Activated CD8-positive, alpha-beta T cell treated with anti-CD3 and anti-CD28 coated beads for 36 hours (primary cell): ENCODE data around the gene BCAR3. TPM values are rescaled to one million over a fixed set of nuclear protein-coding genes. Genes with fewer than 3 reads are reported as not detected.

ENCODE experiments used
- ATAC-seq: fragments of 200-7000 bp; cut with Tn5 transposase; one replicate; pipeline ENCODE4 v1.10.0; 2021; ENCODE audit warnings: mild to moderate bottlenecking, moderate library complexity
- CTCF ChIA-PET: fragments of 350-600 bp; sonication (Branson Sonifier 250); formaldehyde crosslinking; loops from one replicate; lab custom pipeline; 2021; ENCODE audit warnings: antibody characterized with exemption; lab: Charles Lee
- POLR2A ChIA-PET: fragments of 350-600 bp; sonication (Branson Sonifier 250); formaldehyde crosslinking; loops from one replicate; lab custom pipeline; 2021; ENCODE audit warnings: antibody characterized with exemption; lab: Charles Lee
- DNase-seq: peaks from one replicate; pipeline ENCODE4 v3.0.0-alpha.2; 2020
- H3K27ac Mint-ChIP-seq: one replicate; pipeline ENCODE4 v1.8.0; 2021; ENCODE audit warnings: mild to moderate bottlenecking, mixed read lengths
- H3K27me3 Mint-ChIP-seq: one replicate; pipeline ENCODE4 v1.8.0; 2021; ENCODE audit warnings: mixed read lengths
- H3K36me3 Mint-ChIP-seq: one replicate; pipeline ENCODE4 v1.8.0; 2021; ENCODE audit warnings: low read depth, mixed read lengths
- H3K4me1 Mint-ChIP-seq: one replicate; pipeline ENCODE4 v1.8.0; 2021; ENCODE audit warnings: low read depth, mixed read lengths
- H3K4me3 Mint-ChIP-seq: one replicate; pipeline ENCODE4 v1.8.0; 2021; ENCODE audit warnings: mild to moderate bottlenecking, moderate library complexity, mixed read lengths
- H3K9me3 Mint-ChIP-seq: one replicate; pipeline ENCODE4 v1.8.0; 2021; ENCODE audit warnings: mixed read lengths
- intact Hi-C: fragments of 100-400 bp; cut with micrococcal nuclease; formaldehyde crosslinking; loops from one replicate; pipeline ENCODE4 v1.10.0; 2022
- total RNA-seq, 2 experiments: library from RNA; stranded (reverse); gene quantifications; one replicate each; pipeline ENCODE4 v1.2.3, GENCODE V29; 2021
- TF ChIP-seq, protein P1 (sequence below): fragments of 200-600 bp; IDR thresholded peaks from one replicate; pipeline ENCODE4 v1.8.0; 2022; ENCODE audit warnings: antibody characterized with exemption, mild to moderate bottlenecking

The BCAR3 gene
- total RNA-seq, 2 experiments from 2014 or later, result 0.51 to 0.70 TPM

GRCh38 chr1:93685918-93686317 is 4.3 kb upstream of the BCAR3 start:
- peaks cover 37% of the 10 kb centered on the region for H3K27me3 Mint-ChIP-seq
- no peaks in the 10 kb centered on the region for H3K36me3 Mint-ChIP-seq
- ATAC-seq, result no peak
- ChIA-PET POLR2A (no interaction called here), CTCF (interaction anchor here (1.0 kb wide), 1 partner anchor 49 kb away, joined by 3 read pairs; no protein-coding TSS in a partner anchor)
- TF ChIP-seq, protein P1, sequence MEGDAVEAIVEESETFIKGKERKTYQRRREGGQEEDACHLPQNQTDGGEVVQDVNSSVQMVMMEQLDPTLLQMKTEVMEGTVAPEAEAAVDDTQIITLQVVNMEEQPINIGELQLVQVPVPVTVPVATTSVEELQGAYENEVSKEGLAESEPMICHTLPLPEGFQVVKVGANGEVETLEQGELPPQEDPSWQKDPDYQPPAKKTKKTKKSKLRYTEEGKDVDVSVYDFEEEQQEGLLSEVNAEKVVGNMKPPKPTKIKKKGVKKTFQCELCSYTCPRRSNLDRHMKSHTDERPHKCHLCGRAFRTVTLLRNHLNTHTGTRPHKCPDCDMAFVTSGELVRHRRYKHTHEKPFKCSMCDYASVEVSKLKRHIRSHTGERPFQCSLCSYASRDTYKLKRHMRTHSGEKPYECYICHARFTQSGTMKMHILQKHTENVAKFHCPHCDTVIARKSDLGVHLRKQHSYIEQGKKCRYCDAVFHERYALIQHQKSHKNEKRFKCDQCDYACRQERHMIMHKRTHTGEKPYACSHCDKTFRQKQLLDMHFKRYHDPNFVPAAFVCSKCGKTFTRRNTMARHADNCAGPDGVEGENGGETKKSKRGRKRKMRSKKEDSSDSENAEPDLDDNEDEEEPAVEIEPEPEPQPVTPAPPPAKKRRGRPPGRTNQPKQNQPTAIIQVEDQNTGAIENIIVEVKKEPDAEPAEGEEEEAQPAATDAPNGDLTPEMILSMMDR, result no peak
- intact Hi-C loops, result no loop called here
- no peak for DNase-seq
- H3K4me3 Mint-ChIP-seq, result no peak overlapping the region
- no peaks in the 10 kb centered on the region for H3K9me3 Mint-ChIP-seq
- peaks cover 4% of the 10 kb centered on the region for H3K4me1 Mint-ChIP-seq
- no peak overlapping the region for H3K27ac Mint-ChIP-seq

DNA sequence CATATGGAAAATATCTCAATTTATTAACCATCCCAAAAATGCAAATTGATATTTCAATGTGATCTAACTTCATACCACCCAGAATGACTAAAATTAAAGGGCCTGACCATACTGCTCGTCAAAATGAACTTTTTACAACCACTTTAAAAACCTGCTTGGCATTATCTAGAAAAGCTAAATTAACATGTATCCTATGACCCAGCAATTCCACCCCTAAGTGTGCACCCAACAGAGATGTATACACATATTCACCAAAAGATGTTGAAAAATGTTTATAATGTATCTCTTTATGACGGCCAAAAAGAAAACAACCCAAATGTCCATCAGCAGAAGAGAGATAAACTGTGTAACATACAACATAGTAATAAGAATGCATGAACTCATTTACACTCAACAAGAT is 1.6 kb upstream of the BCAR3 start:
- CTCF ChIA-PET, result no interaction called here
- no peak overlapping the region for H3K4me3 Mint-ChIP-seq
- POLR2A ChIA-PET, result no interaction called here
- H3K9me3 Mint-ChIP-seq, result no peaks in the 10 kb centered on the region
- H3K27me3 Mint-ChIP-seq, result peaks cover 49% of the 10 kb centered on the region
- TF ChIP-seq, protein P1, result no peak
- DNase-seq, result no peak
- H3K36me3 Mint-ChIP-seq, result no peaks in the 10 kb centered on the region
- H3K4me1 Mint-ChIP-seq, result peaks cover 8% of the 10 kb centered on the region
- no peak for ATAC-seq
- intact Hi-C loops, result no loop called here
- H3K27ac Mint-ChIP-seq, result no peak overlapping the region

DNA sequence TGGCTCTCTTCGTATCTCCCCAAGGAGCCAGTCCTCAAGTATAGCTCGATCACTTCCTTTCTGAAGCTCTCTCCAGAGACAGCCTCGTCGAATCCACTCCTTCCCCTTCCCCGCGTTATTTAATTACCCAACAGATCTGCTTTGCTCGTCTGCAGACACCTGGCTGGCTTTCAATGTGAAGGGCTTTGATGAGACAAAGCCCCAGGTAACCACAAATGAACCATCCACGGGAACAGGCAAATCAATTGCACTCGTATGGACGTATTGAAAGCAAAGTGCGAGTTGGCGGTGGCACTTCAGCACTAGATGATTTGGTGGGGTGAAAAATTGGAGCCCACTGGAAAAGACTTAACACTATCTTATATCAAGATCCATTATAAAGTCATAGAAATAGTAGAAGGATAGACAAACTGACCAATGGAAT is 364 bp upstream of the BCAR3 start:
- Mint-ChIP-seq H3K4me3 (peak overlapping the region; percentile 57), H3K36me3 (no peaks in the 10 kb centered on the region), H3K9me3 (no peaks in the 10 kb centered on the region), H3K27ac (no peak overlapping the region), H3K27me3 (peaks cover 53% of the 10 kb centered on the region), H3K4me1 (peaks cover 8% of the 10 kb centered on the region)
- ChIA-PET CTCF (interaction anchor here (0.8 to 1.5 kb wide), 3 partner anchors 12 to 132 kb away, joined by 3 to 8 read pairs (median 5); no protein-coding TSS in a partner anchor), POLR2A (no interaction called here)
- intact Hi-C loops, result no loop called here
- TF ChIP-seq, protein P1, result no peak
- DNase-seq (no peak), ATAC-seq (no peak)

DNA sequence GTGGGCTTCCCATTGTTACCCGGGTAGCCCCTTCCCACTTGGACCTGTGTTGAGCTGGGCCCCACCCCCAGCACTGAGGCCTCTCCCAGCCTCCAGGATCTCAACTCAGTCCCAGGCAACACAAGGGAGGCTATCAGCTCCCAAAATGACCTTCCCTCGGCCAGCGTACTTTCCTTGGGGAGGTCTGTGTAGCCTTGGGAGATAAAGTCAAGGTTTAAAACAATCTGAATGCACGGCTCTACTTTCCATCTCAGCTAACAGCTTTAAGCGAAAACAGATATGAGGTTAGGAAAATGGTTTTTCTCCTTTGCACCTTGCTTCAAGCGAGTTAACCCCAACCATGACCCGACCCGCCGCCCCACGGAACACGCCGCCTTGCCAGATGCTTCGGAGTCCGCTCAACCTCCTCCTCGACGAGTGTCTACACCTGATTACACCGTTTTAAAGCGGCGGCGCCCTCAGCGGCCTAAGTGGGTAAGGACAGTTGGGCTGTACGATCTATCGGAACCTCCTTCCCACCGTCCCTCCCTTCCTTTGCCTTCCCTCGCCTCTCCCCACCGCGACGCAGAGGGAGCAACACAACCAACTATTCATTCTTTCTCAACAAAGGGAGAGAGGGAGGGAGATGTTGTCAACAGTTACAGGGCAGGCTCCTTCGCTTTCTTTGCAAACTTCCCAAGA is 1.1 kb downstream of the BCAR3 start:
- Mint-ChIP-seq H3K4me3 (peak overlapping the region; percentile 66), H3K9me3 (no peaks in the 10 kb centered on the region), H3K36me3 (no peaks in the 10 kb centered on the region), H3K4me1 (peaks cover 8% of the 10 kb centered on the region), H3K27me3 (peaks cover 52% of the 10 kb centered on the region), H3K27ac (no peak overlapping the region)
- DNase-seq (peak; percentile 68), ATAC-seq (peak; percentile 77)
- TF ChIP-seq, protein P1, result peak; percentile 44
- POLR2A ChIA-PET, result interaction anchor here (0.9 kb wide), 1 partner anchor 27 kb away, joined by 3 read pairs; no protein-coding TSS in a partner anchor
- CTCF ChIA-PET, result interaction anchor here (1.5 kb wide), 1 partner anchor 134 kb away, joined by 8 read pairs; no protein-coding TSS in a partner anchor
- intact Hi-C loops, result no loop called here

DNA sequence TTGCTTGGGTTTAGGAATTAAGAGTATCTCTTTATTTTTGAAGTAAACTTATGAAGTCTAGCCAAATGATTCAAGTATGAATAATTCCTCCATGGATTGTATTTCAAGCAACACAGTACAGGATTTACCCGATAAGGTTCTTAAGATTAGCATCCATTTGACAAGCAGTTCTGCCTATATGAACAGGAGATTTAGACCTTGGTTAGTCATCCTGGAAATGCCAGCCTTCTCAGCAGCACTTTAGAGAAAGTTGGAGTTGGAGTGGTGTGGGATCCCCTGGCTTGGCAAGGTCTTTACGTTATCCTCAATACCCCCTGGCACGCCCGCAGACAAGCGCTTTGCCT is 1.6 kb downstream of the BCAR3 start:
- Mint-ChIP-seq H3K4me3 (no peak overlapping the region), H3K36me3 (no peaks in the 10 kb centered on the region), H3K4me1 (peaks cover 8% of the 10 kb centered on the region), H3K27ac (no peak overlapping the region), H3K27me3 (peaks cover 50% of the 10 kb centered on the region), H3K9me3 (no peaks in the 10 kb centered on the region)
- ChIA-PET POLR2A (interaction anchor here (0.9 kb wide), 1 partner anchor 26 kb away, joined by 3 read pairs; no protein-coding TSS in a partner anchor), CTCF (no interaction called here)
- intact Hi-C loops, result no loop called here
- TF ChIP-seq, protein P1, result no peak
- ATAC-seq (no peak), DNase-seq (no peak)
